ENCODE data around the gene ZKSCAN5. TPM values are rescaled to one million over a fixed set of nuclear protein-coding genes. Genes with fewer than 3 reads are reported as not detected.
"Not testable (repeated sequence)": the region's sequence is repeated elsewhere in the genome, so short reads cannot be mapped to it uniquely, and the experiment has no call there.

The ZKSCAN5 gene
- total RNA-seq, 2 experiments from 2014 or later, result 12.7 to 13.5 TPM

GRCh38 chr7:99580778-99581332, 76.4 kb downstream of the ZKSCAN5 start:
- not testable (repeated sequence) for DNase-seq; H3K27me3 Mint-ChIP-seq; H3K9me3 Mint-ChIP-seq; ATAC-seq (ENCODE audit: low read depth); H3K36me3 Mint-ChIP-seq
- Mint-ChIP-seq H3K4me1 (peaks cover 14% of the 10 kb centered on the region), H3K27ac (peak overlapping the region; percentile 83), H3K4me3 (peak overlapping the region; percentile 81)
- POLR2A ChIA-PET, result interaction anchor here (0.6 to 1.8 kb wide), 4 partner anchors 21 to 205 kb away, joined by 3 to 7 read pairs (median 4); partner anchors contain the start of genes ZNF655 and ZSCAN25

Other genes with a start within 250 kb of the ZKSCAN5 start
- not detected for gene MYH16, start 231.8 kb upstream of the ZKSCAN5 start, total RNA-seq
- 10 to 100 TPM; 50.6 to 53.5 TPM for gene ARPC1A, start 178.8 kb upstream of the ZKSCAN5 start, total RNA-seq
- gene ARPC1B, start 129.9 kb upstream of the ZKSCAN5 start, total RNA-seq, result 100 to 1,000 TPM; 318 to 319 TPM
- 10 to 100 TPM; 87.1 to 93.5 TPM for gene PDAP1, start 96.1 kb upstream of the ZKSCAN5 start, total RNA-seq
- gene BUD31, start 95.7 kb upstream of the ZKSCAN5 start, total RNA-seq, result 10 to 100 TPM; 80.8 to 90.4 TPM
- gene PTCD1, start 65.9 kb upstream of the ZKSCAN5 start, total RNA-seq, result 10 to 100 TPM; 10.7 to 11.1 TPM
- 10 to 100 TPM; 61.5 to 62.1 TPM for gene CPSF4, start 65.7 kb upstream of the ZKSCAN5 start, total RNA-seq
- 100 to 1,000 TPM; 338 to 377 TPM for gene ATP5MF, start 38.5 kb upstream of the ZKSCAN5 start, total RNA-seq
- gene ZNF789, start 31.8 kb upstream of the ZKSCAN5 start, total RNA-seq, result 10 to 100 TPM; 26.0 to 26.4 TPM
- 10 to 100 TPM; 65.1 to 71.2 TPM for gene ZNF394, start 4.4 kb upstream of the ZKSCAN5 start, total RNA-seq
- gene FAM200A, start 47.5 kb downstream of the ZKSCAN5 start, total RNA-seq, result 1 to 10 TPM; 6.9 to 7.3 TPM
- 100 to 1,000 TPM; 133 to 134 TPM for gene ZNF655, start 54.0 kb downstream of the ZKSCAN5 start, total RNA-seq
- gene TMEM225B, start 93.6 kb downstream of the ZKSCAN5 start, total RNA-seq, result 1 to 10 TPM; 1.2 to 2.3 TPM
- 10 to 100 TPM; 35.5 to 42.5 TPM for gene ZSCAN25, start 112.3 kb downstream of the ZKSCAN5 start, total RNA-seq
- not detected for gene CYP3A5, start 175.3 kb downstream of the ZKSCAN5 start, total RNA-seq
- gene CYP3A7, start 230.5 kb downstream of the ZKSCAN5 start, total RNA-seq, result not detected

All from activated naive CD8-positive, alpha-beta T cell treated with anti-CD3 and anti-CD28 coated beads, Interleukin-2, amount 10 ng/mL, durations not matched to agents 7 days and 5 days (primary cell).